Esophagus muscularis mucosa (tissue), 4 donors: ENCODE data around the gene CPB2. TPM values are rescaled to one million over a fixed set of nuclear protein-coding genes. Genes with fewer than 3 reads are reported as not detected.

Experiments
- DNase-seq: peaks from one replicate; pipeline ENCODE4 v3.0.0-alpha.2; 2017; ENCODE audit errors: extremely low spot score
- H3K27ac ChIP-seq, 4 donors: fragments of 200-600 bp; sonication (generic); replicated peaks in 1 of 4; 1 replicate in 3 of 4; 2 replicates in 1 of 4; pipeline ENCODE4 v1.5.1; 2016 to 2019; ENCODE audit warnings: mild to moderate bottlenecking in 1 of 4
- H3K27me3 ChIP-seq, 4 donors: fragments of 200-600 bp; sonication (generic); one replicate each; pipeline versions ENCODE4 v1.5.1 to v1.6.0; 2016 to 2019
- H3K36me3 ChIP-seq, 4 donors: fragments of 200-600 bp; sonication (generic); one replicate each; pipeline ENCODE4 v1.5.1; 2016 to 2019
- H3K4me1 ChIP-seq, 4 donors: fragments of 200-600 bp; sonication (generic); one replicate each; pipeline ENCODE4 v1.5.1; 2016 to 2019
- H3K4me3 ChIP-seq, 4 donors: fragments of 200-600 bp; sonication (generic); 1 replicate in 2 of 4; 2 replicates in 2 of 4; pipeline ENCODE4 v1.5.1; 2016 to 2019; ENCODE audit warnings: mild to moderate bottlenecking in 4 of 4, moderate library complexity in 1 of 4
- H3K9me3 ChIP-seq, 4 donors: fragments of 200-600 bp; sonication (generic); 1 replicate in 3 of 4; 2 replicates in 1 of 4; pipeline ENCODE4 v1.5.1; 2016 to 2019
- CTCF ChIP-seq, 3 experiments: fragments of 200-600 bp in 2 of 3; fragments of 450-650 bp in 1 of 3; sonication (generic) in 2 of 3; IDR thresholded peaks; one replicate each; pipeline ENCODE4 v1.5.1; 2017 to 2019; ENCODE audit warnings: antibody characterized with exemption in 3 of 3, mild to moderate bottlenecking in 2 of 3, moderate library complexity in 1 of 3
- EP300 ChIP-seq: sonication (generic); formaldehyde crosslinking; IDR thresholded peaks from one replicate; pipeline ENCODE4 v1.6.1; 2017; ENCODE audit warnings: antibody characterized with exemption
- POLR2A ChIP-seq: fragments of 450-650 bp; IDR thresholded peaks from one replicate; pipeline ENCODE4 v1.6.1; 2017; ENCODE audit warnings: antibody characterized with exemption, moderate library complexity, mild to moderate bottlenecking, low read depth
- POLR2AphosphoS5 ChIP-seq, 2 donors: sonication (generic); formaldehyde crosslinking; IDR thresholded peaks; one replicate each; pipeline ENCODE4 v1.6.1; 2017; ENCODE audit warnings: antibody characterized with exemption in 2 of 2
- WGBS: methylation state at CpG from one replicate; pipeline ENCODE4 v1.1.5; 2018; 5-methylcytosine and 5-hydroxymethylcytosine counted together
- intact Hi-C: fragments of 100-400 bp; cut with DNase I; formaldehyde crosslinking; loops from one replicate; pipeline ENCODE4 v1.15.1; 2023
- total RNA-seq, 4 donors: library from RNA; depleted of rRNA; stranded (reverse); fragments of >200 nt; gene quantifications; one replicate each; pipeline versions ENCODE4 v1.1.0 to v1.2.1, GENCODE V29; 2016

The CPB2 gene
- total RNA-seq, 4 donors from 2014 or later = not detected

GRCh38 chr13:46032341-46032740 lies 72.5 kb downstream of the CPB2 start:
- Histone ChIP-seq H3K27ac (no peak overlapping the region), H3K36me3 (peaks cover 0 to 12% (median 0%) of the 10 kb centered on the region in 4 donors), H3K27me3 (no peaks in the 10 kb centered on the region), H3K4me1 (no peaks in the 10 kb centered on the region), H3K4me3 (no peak overlapping the region), H3K9me3 (no peaks in the 10 kb centered on the region)
- intact Hi-C loops = no loop called here
- no peak for TF ChIP-seq CTCF (IDR thresholded peaks at IDR 0.05)
- no peak for TF ChIP-seq EP300
- TF ChIP-seq POLR2AphosphoS5 (IDR thresholded peaks at IDR 0.05) = no peak
- no peak for TF ChIP-seq POLR2A
- no peak for DNase-seq

GRCh38 chr13:46031581-46032263 lies 73.1 kb downstream of the CPB2 start:
- Histone ChIP-seq H3K27me3 (no peaks in the 10 kb centered on the region), H3K4me3 (no peak overlapping the region)
- intact Hi-C loops = no loop called here

DNA sequence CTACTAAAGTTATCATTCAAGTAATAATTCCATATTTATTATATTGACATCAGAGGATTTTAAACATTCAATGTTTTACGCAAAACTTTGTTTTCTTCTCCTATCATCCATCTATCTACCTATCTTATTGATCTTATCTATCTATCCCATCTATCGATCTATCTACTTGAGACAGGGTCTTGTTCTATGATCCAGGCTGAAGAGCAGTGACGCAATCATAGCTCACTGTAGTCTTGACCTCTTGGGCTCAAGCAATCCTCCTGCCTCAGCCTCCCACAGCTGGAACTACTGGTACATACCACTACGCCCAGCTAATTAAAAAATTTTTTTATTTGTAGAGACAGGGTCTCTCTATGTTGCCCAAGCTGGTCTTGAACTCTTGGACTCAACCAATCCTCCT lies 79.7 kb downstream of the CPB2 start:
- Histone ChIP-seq H3K36me3 (peaks cover 0 to 11% (median 3%) of the 10 kb centered on the region in 4 donors), H3K4me3 (no peak overlapping the region), H3K27ac (no peak overlapping the region), H3K27me3 (no peaks in the 10 kb centered on the region), H3K9me3 (no peaks in the 10 kb centered on the region), H3K4me1 (peaks cover 0 to 3% (median 0%) of the 10 kb centered on the region in 4 donors)
- WGBS = 97% methylated on average over 4 of the region's 4 CpGs
- TF ChIP-seq EP300 = no peak
- no peak for TF ChIP-seq POLR2AphosphoS5 (IDR thresholded peaks at IDR 0.05)
- TF ChIP-seq POLR2A = no peak
- TF ChIP-seq CTCF (IDR thresholded peaks at IDR 0.05) = no peak
- no peak for DNase-seq
- intact Hi-C loops = no loop called here

More at GRCh38 chr13:46031581-46032263, 73.1 kb downstream of the CPB2 start:
- H3K4me1 ChIP-seq = no peaks in the 10 kb centered on the region
- WGBS = 98% methylated on average over 4 of the region's 4 CpGs
- DNase-seq = no peak
- no peak overlapping the region for H3K27ac ChIP-seq
- TF ChIP-seq POLR2AphosphoS5 (IDR thresholded peaks at IDR 0.05) (no peak), POLR2A (no peak), EP300 (no peak), CTCF (IDR thresholded peaks at IDR 0.05) (no peak)
- H3K36me3 ChIP-seq = peaks cover 0 to 9% (median 0%) of the 10 kb centered on the region in 4 donors
- no peaks in the 10 kb centered on the region for H3K9me3 ChIP-seq

DNA sequence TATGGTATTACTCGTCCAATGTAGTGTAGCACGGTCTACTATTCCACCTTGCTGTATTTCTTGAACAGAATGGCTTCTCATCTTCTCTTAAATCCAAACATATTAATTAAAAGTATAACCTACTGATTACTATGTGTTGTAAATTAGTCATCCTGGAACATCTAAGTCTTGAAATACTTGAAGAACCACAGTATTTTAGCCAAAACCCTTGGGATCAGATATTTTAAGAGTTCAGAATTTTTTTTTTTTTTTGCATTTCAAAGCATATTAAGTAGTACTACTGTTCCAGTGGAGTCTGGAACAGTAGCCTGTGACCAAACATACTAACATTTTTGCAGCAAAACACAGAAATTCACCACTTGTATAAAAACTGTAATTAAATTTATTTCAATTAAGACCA lies 82.4 kb downstream of the CPB2 start:
- TF ChIP-seq CTCF (IDR thresholded peaks at IDR 0.05) (no peak), POLR2AphosphoS5 (IDR thresholded peaks at IDR 0.05) (no peak), EP300 (no peak), POLR2A (no peak)
- Histone ChIP-seq H3K4me1 (peaks cover 0 to 3% (median 0%) of the 10 kb centered on the region in 4 donors), H3K9me3 (no peaks in the 10 kb centered on the region), H3K4me3 (no peak overlapping the region), H3K27ac (no peak overlapping the region), H3K27me3 (no peaks in the 10 kb centered on the region), H3K36me3 (peaks cover 6 to 36% (median 24%) of the 10 kb centered on the region in 4 donors)
- intact Hi-C loops = no loop called here
- no peak for DNase-seq
- 97% methylated on average over 2 of the region's 2 CpGs for WGBS

GRCh38 chr13:46016216-46016615 lies 88.6 kb downstream of the CPB2 start:
- no peaks in the 10 kb centered on the region for H3K9me3 ChIP-seq
- no peak overlapping the region for H3K27ac ChIP-seq
- H3K4me3 ChIP-seq = no peak overlapping the region
- H3K36me3 ChIP-seq = peaks cover 16 to 75% (median 47%) of the 10 kb centered on the region in 4 donors
- intact Hi-C loops = no loop called here
- H3K27me3 ChIP-seq = no peaks in the 10 kb centered on the region
- DNase-seq = no peak
- H3K4me1 ChIP-seq = no peaks in the 10 kb centered on the region
- TF ChIP-seq POLR2A (no peak), CTCF (IDR thresholded peaks at IDR 0.05) (no peak), EP300 (no peak), POLR2AphosphoS5 (IDR thresholded peaks at IDR 0.05) (no peak)
